ENCODE results near the gene LRRC7.

DNA sequence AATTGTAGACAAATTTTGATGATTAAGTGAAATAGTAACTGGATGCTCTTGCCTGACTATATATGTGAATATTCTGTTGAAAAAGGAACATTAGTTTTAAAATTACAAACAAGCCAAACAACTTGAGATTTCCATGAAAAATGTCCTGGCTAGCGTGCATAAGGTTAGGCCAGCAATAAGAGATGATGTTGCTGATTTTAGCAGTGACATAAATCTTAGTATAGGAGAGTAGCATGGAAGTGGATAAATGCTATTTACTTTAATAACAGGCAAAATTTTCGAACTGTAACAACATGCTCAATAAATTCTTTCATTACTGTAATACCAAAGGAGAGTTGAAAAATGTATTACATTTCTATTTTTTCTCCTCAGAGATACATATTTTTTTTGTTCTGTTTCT is 266.6 kb downstream of the LRRC7 start:
- TF ChIP-seq, protein P1, sequence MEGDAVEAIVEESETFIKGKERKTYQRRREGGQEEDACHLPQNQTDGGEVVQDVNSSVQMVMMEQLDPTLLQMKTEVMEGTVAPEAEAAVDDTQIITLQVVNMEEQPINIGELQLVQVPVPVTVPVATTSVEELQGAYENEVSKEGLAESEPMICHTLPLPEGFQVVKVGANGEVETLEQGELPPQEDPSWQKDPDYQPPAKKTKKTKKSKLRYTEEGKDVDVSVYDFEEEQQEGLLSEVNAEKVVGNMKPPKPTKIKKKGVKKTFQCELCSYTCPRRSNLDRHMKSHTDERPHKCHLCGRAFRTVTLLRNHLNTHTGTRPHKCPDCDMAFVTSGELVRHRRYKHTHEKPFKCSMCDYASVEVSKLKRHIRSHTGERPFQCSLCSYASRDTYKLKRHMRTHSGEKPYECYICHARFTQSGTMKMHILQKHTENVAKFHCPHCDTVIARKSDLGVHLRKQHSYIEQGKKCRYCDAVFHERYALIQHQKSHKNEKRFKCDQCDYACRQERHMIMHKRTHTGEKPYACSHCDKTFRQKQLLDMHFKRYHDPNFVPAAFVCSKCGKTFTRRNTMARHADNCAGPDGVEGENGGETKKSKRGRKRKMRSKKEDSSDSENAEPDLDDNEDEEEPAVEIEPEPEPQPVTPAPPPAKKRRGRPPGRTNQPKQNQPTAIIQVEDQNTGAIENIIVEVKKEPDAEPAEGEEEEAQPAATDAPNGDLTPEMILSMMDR (conservative IDR thresholded peaks at IDR 0.05; ENCODE audit: low read length) = no peak
- TF ChIP-seq EZH2phosphoT487 (IDR thresholded peaks at IDR 0.05; ENCODE audit: borderline replicate concordance) = no peak
